ENCODE measurements around the gene EFHC1. TPM values are rescaled to one million over a fixed set of nuclear protein-coding genes. Genes with fewer than 3 reads are reported as not detected.

The EFHC1 gene
- total and polyA plus RNA-seq, 2 of the 13 experiments (the other 11 are each of a cell fraction or from before 2014, with no cell fraction given): 23.4 to 29.5 TPM

DNA sequence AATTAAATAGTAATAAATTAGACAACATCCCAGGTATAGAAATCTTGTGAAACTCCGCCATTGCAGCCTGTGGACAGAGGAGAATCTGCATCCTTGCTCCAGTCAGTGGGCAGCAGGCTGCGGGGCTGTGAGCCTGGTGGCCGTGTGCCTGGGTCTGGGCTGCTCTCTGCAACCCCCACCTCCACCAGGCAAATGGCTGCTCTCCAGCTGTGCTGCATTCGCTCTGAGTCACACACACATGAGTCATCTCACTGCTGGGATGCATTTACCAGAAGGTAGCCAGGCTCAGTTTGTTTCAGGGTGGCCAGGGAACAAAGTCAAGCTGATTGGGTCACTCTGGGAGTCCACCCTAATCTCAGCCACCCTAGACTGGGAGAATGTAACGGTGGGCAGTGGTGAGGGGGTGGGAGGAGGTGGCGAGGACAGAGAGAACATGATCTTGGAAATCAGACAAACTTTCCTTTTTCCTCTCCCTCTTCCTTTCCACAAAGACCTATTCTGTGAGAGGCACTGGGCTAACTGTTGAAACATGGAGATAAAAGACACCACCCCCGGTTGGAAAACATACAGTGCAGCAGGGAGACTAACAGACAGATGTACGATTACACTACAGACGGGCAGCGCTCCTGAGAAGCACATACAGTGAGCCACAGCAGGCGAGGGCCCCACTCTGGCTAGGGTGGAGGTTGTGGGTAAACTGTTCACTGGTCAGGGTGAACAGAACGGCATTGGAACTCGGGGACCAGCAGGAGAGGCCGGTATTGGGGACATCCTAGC lies 97.5 kb downstream of the EFHC1 start (continued):
- no peak for TF ChIP-seq ZIK1 (CRISPR knock-in tag; IDR thresholded peaks at IDR 0.05; ENCODE audit: borderline replicate concordance, low read depth)
- peak; percentile 58 for TF ChIP-seq ZNF883 (CRISPR knock-in tag; IDR thresholded peaks at IDR 0.05; ENCODE audit: not compliant biosample characterization)
- TF ChIP-seq MBNL3 (CRISPR knock-in tag; conservative IDR thresholded peaks at IDR 0.05): no peak
- TF ChIP-seq, protein P1, sequence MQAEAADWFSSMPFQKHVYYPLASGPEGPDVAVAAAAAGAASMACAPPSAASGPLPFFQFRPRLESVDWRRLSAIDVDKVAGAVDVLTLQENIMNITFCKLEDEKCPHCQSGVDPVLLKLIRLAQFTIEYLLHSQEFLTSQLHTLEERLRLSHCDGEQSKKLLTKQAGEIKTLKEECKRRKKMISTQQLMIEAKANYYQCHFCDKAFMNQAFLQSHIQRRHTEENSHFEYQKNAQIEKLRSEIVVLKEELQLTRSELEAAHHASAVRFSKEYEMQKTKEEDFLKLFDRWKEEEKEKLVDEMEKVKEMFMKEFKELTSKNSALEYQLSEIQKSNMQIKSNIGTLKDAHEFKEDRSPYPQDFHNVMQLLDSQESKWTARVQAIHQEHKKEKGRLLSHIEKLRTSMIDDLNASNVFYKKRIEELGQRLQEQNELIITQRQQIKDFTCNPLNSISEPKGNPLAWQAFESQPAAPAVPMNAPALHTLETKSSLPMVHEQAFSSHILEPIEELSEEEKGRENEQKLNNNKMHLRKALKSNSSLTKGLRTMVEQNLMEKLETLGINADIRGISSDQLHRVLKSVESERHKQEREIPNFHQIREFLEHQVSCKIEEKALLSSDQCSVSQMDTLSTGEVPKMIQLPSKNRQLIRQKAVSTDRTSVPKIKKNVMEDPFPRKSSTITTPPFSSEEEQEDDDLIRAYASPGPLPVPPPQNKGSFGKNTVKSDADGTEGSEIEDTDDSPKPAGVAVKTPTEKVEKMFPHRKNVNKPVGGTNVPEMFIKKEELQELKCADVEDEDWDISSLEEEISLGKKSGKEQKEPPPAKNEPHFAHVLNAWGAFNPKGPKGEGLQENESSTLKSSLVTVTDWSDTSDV (CRISPR knock-in tag; IDR thresholded peaks at IDR 0.05): no peak
- peak; percentile 20; the same call in 1 of the 2 replicates for TF ChIP-seq DNMT3B (CRISPR knock-in tag; conservative IDR thresholded peaks at IDR 0.05)
- TF ChIP-seq CCAR2 (optimal IDR thresholded peaks at IDR 0.05; ENCODE audit: low read depth, low read length): peak; percentile 37
- TF ChIP-seq FOSL2 (CRISPR knock-in tag; IDR thresholded peaks at IDR 0.05): peak; percentile 99
- no peak; the same call in 1 of the 2 replicates for TF ChIP-seq HOXD1 (CRISPR knock-in tag; IDR thresholded peaks at IDR 0.05)
- no peak for TF ChIP-seq ZNF839 (CRISPR knock-in tag; IDR thresholded peaks at IDR 0.05; ENCODE audit: borderline replicate concordance)
- TF ChIP-seq, protein P2, sequence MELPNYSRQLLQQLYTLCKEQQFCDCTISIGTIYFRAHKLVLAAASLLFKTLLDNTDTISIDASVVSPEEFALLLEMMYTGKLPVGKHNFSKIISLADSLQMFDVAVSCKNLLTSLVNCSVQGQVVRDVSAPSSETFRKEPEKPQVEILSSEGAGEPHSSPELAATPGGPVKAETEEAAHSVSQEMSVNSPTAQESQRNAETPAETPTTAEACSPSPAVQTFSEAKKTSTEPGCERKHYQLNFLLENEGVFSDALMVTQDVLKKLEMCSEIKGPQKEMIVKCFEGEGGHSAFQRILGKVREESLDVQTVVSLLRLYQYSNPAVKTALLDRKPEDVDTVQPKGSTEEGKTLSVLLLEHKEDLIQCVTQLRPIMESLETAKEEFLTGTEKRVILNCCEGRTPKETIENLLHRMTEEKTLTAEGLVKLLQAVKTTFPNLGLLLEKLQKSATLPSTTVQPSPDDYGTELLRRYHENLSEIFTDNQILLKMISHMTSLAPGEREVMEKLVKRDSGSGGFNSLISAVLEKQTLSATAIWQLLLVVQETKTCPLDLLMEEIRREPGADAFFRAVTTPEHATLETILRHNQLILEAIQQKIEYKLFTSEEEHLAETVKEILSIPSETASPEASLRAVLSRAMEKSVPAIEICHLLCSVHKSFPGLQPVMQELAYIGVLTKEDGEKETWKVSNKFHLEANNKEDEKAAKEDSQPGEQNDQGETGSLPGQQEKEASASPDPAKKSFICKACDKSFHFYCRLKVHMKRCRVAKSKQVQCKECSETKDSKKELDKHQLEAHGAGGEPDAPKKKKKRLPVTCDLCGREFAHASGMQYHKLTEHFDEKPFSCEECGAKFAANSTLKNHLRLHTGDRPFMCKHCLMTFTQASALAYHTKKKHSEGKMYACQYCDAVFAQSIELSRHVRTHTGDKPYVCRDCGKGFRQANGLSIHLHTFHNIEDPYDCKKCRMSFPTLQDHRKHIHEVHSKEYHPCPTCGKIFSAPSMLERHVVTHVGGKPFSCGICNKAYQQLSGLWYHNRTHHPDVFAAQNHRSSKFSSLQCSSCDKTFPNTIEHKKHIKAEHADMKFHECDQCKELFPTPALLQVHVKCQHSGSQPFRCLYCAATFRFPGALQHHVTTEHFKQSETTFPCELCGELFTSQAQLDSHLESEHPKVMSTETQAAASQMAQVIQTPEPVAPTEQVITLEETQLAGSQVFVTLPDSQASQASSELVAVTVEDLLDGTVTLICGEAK (IDR thresholded peaks at IDR 0.05): no peak
- TF ChIP-seq, protein P2 (CRISPR knock-in tag; IDR thresholded peaks at IDR 0.05): no peak
- no peak for TF ChIP-seq IRX3 (CRISPR knock-in tag; IDR thresholded peaks at IDR 0.05; ENCODE audit: borderline replicate concordance, low read depth)
- TF ChIP-seq JUNB (CRISPR knock-in tag; IDR thresholded peaks at IDR 0.05; ENCODE audit: borderline replicate concordance): peak; percentile 96
- peak; percentile 98 for TF ChIP-seq JUND (CRISPR knock-in tag; IDR thresholded peaks at IDR 0.05)
- no peak for TF ChIP-seq CHCHD3 (CRISPR knock-in tag; IDR thresholded peaks at IDR 0.05)
- no peak for TF ChIP-seq GABPA (IDR thresholded peaks at IDR 0.05; ENCODE audit: low read depth, low read length)
- no peak for TF ChIP-seq GABPA (CRISPR knock-in tag; IDR thresholded peaks at IDR 0.05; ENCODE audit: low read depth)
- no peak for TF ChIP-seq NCOA1 (CRISPR knock-in tag; IDR thresholded peaks at IDR 0.05)
- no peak for TF ChIP-seq NAIF1 (CRISPR knock-in tag; IDR thresholded peaks at IDR 0.05; ENCODE audit: borderline replicate concordance)
